ENCODE measurements around the gene SLC5A11. TPM values are rescaled to one million over a fixed set of nuclear protein-coding genes. Genes with fewer than 3 reads are reported as not detected.
"Not testable (repeated sequence)": the region's sequence is repeated elsewhere in the genome, so short reads cannot be mapped to it uniquely, and the experiment has no call there.

SLC5A11 gene
- total RNA-seq, 2 experiments from 2014 or later: 0.17 TPM; not detected in 1

DNA sequence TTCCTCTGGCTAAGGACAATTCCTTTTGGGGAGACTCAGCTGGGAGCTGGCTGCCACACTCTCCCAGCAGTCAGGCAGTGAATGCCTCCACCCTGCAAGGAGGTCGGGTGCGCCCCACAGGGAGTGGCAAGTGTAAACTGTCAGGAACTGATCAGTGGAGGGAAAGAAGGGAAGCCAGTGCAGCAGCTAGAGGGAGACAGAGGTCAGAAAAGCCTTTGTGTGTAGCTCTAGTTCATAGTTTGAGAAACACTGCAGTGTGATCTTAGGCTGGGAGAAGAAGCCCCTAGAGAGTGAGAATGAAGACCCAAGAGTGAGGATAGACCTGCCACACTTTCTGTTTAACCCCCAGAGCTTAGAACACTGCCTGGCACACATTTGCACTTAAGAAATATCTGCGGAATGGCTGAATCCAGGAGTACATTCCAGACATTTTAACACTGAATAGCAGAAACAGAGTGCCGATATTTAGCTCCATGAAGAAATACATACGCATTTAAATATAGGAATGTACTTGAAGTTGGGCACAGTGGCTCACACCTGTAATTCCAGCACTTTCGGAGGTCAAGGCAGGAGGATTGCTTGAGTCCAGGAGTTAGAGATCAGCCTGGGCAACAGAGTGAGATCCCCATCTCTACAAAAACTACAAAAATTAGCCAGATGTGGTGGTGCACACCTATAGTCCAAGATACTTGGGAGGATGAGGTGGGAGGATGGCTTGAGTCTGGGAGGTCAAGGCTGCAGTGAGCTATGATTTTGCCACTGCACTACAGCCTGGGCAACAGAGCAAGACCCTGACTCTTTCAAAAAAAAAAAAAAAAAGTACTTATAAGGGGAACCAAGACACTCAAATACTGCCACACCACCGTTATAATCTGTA is 11.1 kb upstream of the SLC5A11 start:
- CTCF ChIA-PET: no interaction called here

DNA sequence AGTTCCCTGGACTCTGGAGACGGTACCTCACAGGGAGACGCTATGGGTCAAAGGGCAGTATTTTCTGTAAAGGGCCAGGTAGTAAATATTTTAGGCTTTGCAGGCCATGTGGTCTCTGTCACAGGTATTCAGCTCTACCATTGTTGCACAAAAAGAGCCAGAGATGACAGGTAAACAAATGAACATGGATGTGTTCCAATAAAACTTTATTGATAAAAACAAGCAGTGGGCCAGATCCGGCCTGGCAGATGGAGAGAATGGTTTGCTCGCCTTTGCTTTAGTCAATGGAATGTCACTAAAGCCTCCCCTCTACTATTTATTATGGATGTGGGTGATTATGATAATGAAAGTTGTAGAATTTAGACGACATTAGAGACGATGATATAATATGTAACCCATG is 8.9 kb upstream of the SLC5A11 start:
- ChIA-PET CTCF (no interaction called here), POLR2A (no interaction called here)

More for the DNA sequence above, 11.1 kb upstream of the SLC5A11 start:
- POLR2A ChIA-PET: no interaction called here

DNA sequence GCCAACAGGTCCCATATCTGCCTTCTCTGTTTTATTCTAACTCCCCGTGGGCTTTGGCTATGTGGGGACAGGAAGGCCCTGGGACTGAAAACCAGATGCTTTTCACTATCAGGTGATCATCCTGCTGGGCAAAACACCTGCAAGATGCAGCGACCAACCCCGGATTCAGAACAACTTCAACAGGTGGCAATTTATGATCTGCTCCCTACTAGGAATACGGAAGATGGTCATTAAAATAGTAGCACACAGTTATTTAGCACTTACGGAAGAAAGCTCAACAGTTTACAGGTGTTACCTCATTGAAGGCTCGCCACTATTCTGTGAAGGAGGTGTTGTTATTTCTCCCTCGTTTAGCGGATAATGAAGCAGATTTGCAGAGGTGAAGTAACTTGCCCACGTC is 7.8 kb upstream of the SLC5A11 start:
- CTCF ChIA-PET: no interaction called here
- POLR2A ChIA-PET: no interaction called here

DNA sequence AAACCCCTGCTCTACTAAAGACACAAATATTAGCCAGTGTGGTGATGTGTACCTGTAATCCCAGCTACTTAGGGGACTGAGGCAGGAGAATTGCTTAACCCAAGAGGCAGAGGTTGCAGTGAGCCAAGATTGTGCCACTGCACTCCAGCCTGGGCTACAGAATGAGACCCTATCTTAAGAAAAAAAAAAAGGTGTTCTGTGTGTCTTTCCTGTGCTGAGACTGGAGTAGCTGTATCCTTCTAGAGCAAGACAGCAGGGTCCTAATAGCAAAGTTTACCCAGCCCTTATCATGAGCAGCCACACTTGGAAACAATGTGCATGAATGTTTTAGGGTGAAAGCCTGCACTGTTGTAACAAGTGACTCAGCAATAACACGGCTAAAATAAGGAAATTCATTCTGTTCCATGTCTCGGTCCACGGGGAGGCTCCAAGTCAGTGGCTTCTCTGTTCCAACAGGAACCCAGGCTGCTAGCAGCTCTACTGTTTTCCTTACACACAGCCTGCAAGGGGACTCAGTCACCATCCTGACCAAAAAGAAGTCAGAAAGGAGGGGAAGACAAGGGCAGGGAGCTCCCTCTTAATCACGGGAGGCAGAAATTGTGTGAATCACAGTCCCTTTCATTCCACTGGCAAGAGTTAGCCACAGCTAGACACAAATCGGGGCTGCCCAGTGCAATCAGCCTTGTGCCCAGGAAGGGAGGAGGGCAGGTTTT is 7.1 kb upstream of the SLC5A11 start:
- CTCF ChIA-PET: no interaction called here
- POLR2A ChIA-PET: no interaction called here

DNA sequence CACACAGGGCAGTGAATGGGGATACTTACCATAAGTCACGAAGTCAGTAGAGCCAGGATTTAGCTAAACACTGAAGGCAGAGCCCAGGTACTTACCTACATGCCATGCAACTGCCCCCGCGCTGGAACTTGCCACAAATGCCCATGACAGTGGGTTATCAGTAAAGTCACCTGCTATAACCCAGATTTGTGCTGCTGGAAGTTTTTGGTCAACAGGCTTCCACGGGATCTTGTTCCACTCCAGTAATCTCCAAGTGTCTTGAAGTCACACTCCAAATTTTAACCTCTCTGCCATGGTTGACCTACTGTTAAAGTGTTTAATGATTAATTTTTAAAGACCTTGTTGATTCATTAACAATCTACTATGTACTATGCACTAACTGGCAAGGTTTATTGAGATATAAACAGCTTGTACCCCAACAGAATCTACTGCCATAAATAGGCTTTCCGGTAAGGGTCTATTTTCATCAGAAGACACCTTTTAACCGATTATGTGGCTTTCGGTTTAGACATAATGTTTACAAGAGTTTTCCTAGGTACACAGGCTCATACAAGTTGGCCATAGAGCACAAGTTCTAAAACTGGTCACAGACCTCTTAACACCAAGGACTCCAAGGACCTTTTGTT is 6.3 kb upstream of the SLC5A11 start:
- POLR2A ChIA-PET: interaction anchor here (0.6 kb wide), 1 partner anchor 209 kb away, joined by 4 read pairs; no protein-coding TSS in a partner anchor
- CTCF ChIA-PET: no interaction called here

DNA sequence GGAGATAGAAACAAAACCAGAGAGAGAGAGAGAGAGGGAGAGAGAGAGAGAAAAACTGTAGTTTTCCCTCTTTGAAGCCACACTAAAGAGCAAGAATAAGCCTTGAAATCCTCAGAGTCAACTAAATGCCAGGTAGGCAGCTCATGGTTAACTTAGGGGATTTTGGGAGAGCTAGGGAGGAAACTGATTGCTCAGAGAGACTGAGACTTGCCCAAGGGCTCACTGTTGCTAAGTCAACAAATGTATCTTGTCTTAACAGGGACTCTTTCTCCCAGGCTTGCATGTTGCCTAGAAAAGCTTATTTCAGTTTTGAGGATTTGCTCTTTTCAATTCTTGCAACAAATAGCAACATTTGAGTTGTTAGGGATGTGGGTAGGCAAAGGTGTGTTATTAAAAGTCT is 4.5 kb upstream of the SLC5A11 start:
- CTCF ChIA-PET: no interaction called here
- POLR2A ChIA-PET: no interaction called here

DNA sequence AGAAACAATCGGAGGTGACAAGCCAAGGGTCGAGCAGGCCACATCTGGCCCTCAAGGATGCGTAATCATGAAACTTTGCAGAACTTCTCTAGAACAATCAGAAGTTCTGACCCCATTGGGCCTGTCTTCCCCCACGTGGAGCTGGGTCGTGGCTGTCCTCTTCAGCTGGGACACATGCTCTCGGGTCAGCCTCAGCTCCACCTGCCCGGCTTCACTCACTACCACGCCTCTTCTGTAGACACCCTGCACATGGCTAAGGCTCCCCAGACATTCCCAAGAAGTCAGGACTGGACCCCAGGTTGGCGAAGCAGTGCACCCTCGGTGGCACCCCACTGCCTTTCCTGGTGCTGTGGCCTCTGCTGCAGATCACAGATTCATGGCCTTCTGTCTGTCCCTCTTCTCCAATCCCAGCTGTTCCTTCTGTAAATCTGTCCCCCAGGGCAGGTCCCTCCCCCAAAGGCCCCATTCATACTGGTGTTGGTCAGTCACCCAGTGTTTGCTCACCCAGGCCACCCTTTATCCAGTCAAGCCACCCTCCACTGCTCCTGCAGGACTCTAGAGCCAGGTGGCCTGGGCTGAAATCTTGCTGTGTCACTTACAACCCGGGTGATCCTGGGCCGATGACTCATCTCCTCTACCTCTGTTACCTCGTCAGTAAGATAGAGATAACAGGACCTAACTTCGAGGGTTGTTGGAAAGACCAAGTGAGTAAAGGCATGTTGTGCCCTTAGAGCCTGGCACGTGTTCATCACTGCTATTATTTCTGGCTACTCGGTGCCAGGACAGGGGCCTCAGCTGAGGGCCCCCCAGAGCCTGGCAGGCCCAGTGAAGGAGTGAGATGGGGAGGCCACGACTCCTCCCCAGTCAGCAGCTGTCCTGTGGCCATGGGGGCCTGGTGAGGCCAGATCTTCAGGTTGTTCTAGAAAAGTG is 1.4 kb upstream of the SLC5A11 start:
- ChIA-PET POLR2A (no interaction called here), CTCF (no interaction called here)

DNA sequence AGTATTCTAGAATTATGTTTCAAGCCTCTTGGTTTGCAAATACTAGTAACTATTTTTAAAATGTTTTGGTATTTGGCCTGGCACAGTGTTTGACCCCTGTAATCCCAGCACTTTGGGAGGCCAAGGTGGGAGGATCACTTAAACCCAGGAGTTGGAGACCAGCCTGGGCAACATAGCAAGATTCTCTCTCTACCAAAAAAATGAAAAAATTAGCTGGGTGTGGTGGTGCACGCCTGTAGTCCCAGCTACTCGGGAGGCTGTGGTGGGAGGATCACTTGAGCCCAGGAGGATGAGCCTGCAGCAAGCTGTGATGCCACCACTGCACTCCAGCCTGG is 765 bp upstream of the SLC5A11 start:
- CTCF ChIA-PET, POLR2A ChIA-PET: not testable (repeated sequence)

DNA sequence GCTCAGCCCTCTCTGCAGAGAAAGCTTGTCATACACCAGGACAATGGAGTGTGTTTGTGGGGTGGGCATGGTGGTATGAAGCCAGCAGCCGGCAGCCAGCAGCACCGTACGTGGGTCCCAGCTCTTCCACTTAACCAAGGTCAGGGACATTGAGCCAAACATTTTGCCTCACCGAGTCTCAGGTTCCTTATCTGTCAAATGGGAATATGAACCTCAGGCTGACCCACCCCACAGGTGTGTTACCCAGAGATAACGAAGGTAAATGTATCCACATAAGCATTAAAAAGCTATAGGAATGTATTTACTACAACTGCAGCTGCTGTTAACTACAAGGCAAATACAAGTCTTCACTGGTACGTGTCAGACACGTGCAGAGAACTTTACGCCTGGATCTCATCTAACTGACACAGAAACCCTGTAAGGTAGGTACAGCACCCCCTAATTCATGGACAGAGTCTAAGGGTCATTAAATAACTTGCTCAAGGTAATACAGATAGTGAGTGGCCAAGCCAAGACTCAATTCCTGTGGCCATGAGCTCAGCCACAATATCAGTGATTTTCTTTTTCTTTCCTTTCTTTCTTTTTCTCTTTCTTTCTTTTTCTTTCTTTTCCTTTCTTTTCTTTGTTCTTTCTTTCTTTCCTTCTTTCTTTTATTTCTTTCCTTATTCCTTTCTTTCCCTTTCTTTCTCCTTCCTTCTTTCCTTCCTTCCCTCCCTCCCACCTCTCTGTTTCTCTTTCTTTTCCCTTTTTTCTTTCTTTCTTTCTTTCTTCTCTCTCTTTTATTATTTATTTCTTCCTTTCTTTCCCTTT is 990 bp downstream of the SLC5A11 start:
- ChIA-PET CTCF (no interaction called here), POLR2A (no interaction called here)

DNA sequence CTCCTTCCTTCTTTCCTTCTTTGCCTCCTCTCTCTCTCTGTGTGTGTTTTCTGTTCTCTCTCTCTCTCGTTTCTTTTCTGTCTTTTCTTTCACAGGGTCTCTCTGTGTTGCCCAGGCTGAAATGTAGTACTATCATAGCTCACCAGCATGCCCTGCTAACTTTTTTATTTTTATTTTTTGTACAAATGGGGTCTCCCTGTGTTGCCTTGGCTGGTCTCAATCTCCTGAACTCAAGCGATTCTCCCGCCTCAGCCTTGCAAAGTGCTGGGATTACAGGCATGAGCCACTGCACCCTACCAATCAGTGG is 1.5 kb downstream of the SLC5A11 start:
- CTCF ChIA-PET: no interaction called here
- POLR2A ChIA-PET: no interaction called here

DNA sequence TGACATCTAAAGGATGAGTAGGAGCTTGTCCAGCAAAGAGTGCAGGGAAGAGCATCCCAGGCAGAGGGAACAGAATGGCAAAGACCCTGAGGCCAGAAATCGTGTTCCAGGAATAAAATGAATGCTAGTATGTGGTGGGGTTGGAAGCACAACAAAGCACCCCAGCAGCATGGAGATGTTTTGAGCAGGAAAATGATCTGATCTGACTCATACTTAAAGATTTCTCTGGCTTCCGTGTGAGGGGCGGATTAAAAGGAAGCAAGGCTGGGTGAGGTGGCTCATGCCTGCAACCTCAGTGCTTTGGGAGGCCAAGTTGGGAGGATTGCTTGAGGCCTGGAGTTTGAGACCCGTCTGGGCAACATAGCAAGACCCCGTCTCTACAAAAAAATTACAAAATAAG is 2.3 kb downstream of the SLC5A11 start:
- POLR2A ChIA-PET: no interaction called here

DNA sequence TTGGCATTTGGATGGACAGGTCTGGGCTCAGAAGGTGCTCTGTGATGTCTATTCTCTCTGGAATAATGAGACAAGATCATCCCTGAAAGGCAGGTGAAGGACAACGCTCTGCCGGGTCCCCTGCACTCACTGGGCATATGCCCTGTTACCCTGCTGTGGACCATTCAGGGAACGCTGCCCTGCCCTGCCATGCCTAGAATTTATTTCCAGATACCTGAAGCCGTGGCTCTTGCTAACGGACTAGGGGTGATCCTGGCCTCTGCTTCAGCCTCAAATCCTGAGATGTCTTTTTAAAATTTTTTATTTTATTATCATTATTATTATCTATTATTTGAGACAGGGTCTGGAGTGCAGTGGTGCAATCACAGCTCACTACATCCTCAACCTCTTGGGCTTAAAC is 3.9 kb downstream of the SLC5A11 start:
- ChIA-PET POLR2A (interaction anchor here (0.5 to 0.6 kb wide), 2 partner anchors 66 to 119 kb away, joined by 3 to 8 read pairs; no protein-coding TSS in a partner anchor), CTCF (interaction anchor here (0.9 kb wide), 1 partner anchor 21 kb away, joined by 3 read pairs; no protein-coding TSS in a partner anchor)

More for the DNA sequence above, 2.3 kb downstream of the SLC5A11 start:
- CTCF ChIA-PET: no interaction called here

DNA sequence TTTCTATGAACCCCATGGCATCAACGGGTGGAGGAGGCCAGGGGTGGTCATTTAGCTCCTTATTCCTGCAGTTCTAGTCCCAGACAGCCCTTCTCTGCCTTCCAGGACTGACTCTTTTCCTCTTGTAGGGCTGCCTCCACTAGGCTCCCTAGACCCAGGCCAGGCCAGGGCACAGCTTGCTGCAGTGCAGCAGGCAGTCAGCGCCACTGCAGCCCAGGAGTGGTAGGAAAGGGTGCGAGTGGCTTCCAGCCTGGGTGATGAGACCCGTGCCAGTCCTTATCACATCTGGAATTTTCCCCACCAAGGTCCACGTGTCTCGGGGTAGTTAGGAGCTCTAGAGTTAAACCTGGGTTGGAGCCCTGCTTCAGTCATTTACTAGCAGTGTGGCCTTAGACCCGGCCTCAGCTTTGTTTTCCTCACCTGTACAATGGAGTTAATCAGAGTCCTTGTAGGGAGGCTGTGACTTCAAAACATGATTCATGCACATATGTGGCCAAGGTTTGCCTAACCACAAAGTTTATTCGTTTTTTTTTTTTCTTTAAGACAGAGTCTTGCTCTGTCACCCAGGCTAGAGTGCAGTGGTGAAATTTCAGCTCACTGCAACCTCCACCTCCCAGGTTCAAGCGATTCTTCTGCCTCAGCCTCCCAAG is 4.7 kb downstream of the SLC5A11 start:
- POLR2A ChIA-PET: interaction anchor here (0.5 to 0.7 kb wide), 5 partner anchors 19 to 193 kb away, joined by 3 to 8 read pairs (median 4); no protein-coding TSS in a partner anchor
- CTCF ChIA-PET: interaction anchor here (0.7 to 0.9 kb wide), 2 partner anchors 20 to 229 kb away, joined by 3 read pairs; no protein-coding TSS in a partner anchor

DNA sequence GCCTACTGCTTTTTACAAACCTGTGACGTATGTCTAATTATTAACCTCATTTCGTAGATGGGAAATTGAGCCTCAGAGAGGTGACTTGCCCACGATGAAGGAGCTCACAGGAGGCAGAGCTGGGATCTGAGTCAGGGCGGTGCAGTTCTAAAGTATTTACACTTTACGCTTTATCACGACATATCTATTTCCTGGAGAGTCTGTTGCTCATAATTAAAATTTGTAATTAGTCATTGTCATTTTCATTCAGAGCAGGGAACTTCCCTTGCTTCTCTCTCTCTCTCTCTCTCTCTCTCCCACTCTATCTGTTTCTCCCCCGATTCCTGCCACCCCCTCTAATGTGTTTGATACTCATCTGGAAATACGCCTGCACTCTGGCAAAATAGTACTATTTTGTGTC is 5.9 kb downstream of the SLC5A11 start:
- POLR2A ChIA-PET: no interaction called here
- CTCF ChIA-PET: no interaction called here

DNA sequence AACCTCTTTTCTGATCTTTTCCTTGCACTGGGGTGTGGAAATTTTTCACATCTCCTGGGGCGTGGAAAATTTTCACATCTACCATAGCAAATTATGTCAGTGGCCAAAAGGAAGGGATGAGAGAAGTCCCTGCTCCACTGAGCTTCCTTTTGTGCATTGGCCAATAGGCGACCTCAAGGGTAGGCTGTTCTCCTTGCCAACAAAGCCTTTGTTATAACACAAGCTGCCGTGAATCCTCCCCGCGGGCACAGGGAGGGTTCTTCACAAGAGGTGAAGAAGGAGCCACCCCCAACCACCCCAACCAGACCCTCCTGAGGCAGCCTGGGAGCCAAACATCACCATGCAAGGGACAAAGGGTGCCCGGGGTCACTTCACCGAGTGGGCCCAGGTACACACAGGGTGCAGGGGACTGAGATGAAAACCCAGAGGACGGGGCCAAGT is 6.5 kb downstream of the SLC5A11 start:
- POLR2A ChIA-PET: no interaction called here
- CTCF ChIA-PET: no interaction called here

DNA sequence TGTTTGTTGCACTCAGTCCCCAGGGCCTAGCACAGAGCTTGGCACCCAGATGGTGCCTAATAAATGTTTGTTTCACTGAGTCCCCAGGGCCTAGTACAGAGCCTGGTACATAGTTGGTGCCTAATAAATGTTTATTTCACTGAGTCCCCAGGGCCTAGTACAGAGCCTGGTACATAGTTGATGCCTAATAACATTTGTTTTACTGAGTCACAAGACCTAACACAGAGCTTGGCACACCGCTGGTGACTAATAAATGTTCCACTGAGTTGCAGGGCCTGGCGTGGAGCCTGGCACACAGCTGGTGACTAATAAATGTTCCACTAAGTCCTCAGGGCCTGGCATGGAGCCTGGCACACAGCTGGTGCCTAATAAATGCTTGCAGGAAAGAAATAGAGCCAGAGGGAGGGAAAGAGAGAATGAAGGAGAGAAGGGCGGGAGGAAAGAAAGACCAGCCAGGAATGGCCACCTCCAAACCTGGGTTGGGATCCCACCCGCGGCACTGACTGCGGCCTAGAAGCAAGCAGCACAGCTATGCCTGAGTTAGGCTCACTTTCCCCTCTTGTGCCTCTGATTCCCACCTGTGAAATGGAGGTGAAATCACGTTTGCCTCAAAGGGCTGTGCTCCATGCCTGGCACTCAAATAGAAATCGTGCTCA is 7.5 kb downstream of the SLC5A11 start:
- ChIA-PET CTCF (no interaction called here), POLR2A (no interaction called here)

DNA sequence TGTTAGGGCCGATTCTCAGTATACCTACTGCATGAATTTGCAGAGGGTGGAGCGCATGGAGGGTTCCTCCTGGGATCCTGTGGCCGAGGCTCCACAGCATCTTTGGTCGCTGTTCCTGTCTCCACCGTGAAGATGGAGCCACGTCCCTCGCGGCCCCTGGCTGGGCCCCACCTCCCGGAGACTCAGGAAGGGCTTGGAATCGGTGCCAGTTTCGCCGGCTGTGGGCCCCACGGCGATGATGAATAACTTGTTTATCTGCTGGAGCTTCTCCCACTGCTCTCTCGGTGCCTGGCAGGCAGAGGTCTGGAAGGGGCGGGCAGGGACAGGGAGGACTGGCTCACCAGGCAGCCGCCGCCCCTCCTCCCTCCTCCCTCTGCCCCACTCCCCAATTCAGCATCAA is 8.1 kb downstream of the SLC5A11 start:
- ChIA-PET POLR2A (no interaction called here), CTCF (no interaction called here)

DNA sequence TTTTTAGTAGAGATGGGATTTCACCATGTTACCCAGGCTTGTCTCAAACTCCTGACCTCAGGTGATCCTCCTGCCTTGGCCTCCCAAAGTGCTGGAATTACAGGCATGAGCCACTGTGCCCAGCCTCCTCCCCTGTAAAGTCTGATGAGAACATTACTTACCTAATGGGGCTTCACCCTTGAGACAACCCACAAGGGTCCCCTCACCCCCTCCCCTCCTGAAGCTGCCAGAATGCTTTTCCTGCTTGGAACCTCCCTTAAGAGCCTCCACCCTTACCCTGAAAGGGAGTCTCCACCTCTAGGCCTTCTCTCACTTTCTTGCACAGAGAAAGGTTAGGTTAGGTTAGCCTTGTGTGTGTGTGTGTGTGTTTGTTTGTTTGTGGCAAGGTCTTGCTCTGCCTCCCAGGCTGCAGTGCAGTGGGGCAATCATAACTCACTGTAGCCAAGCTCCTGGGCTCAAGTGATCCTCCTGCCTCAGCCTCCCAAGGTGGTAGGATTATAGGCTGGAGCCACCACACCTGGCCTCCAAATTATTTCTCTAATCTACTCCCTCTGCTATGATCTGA is 8.9 kb downstream of the SLC5A11 start:
- ChIA-PET CTCF (no interaction called here), POLR2A (no interaction called here)
